Measurements from ENCODE around the gene XPO5.

XPO5 gene

DNA sequence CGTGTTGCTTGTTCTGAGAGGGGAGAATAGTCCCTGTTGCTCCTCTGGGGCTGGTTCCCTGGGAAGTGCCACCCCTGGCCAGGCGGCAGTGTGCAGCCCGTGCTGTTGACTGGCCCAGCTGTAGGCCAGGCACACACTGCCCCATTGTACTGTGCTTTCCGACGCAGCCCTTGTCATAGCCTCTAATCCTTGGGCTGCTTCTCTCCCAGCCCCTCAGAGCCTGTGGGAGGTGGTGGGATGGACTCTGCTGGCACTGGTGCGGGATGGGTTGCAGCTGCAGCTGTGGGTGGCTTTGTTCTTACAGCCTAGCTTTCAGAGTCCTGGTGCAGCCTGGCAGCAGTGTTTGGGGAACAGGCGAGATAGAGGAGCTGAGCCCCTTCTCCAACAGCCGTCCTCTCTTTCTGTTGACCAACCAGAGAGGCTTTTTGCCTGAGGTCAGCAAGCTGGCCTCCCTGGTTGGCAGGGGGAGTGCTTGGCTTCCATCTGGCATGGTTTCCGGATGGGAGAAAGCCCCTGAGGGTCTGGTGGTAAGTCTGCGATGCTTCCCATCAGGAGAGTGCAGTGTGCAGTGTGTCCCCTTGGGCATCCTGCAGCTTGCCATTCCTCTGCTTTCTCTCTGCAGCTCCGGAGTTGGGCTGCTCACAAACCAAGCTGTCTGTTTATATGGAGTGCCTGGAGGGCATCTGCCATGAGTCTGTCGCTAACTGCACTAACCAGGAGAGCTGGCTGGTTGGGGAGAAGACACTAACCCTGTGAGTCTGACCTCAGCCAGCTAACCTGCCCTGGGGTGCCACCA is 86.4 kb downstream of the XPO5 start:
- Histone ChIP-seq H4K20me1 (ENCODE audit: insufficient read depth, low read length) (peaks cover 17% of the 10 kb centered on the region), H3K9ac (ENCODE audit: low read depth, low read length) (no peak overlapping the region), H3K27ac (ENCODE audit: low read length) (no peak overlapping the region), H3K4me1 (ENCODE audit: insufficient read depth, low read length) (no peaks in the 10 kb centered on the region), H3K79me2 (ENCODE audit: insufficient read depth, low read length) (peaks cover 21% of the 10 kb centered on the region), H3K4me3 (ENCODE audit: low read depth in 1 of 2, low read length in 2 of 2) (no peak overlapping the region), H3K9me3 (ENCODE audit: insufficient read depth, low read length, severe bottlenecking) (no peaks in the 10 kb centered on the region), H3K27me3 (ENCODE audit: insufficient read depth, low read length, poor library complexity) (no peaks in the 10 kb centered on the region), H2AFZ (ENCODE audit: low read depth, low read length) (no peak overlapping the region), H3K4me2 (ENCODE audit: insufficient read depth, low read length) (no peak overlapping the region), H3K36me3 (ENCODE audit: insufficient read depth, low read length) (peaks cover 11% of the 10 kb centered on the region)
- no peak for DNase-seq
- TF ChIP-seq, protein P1, sequence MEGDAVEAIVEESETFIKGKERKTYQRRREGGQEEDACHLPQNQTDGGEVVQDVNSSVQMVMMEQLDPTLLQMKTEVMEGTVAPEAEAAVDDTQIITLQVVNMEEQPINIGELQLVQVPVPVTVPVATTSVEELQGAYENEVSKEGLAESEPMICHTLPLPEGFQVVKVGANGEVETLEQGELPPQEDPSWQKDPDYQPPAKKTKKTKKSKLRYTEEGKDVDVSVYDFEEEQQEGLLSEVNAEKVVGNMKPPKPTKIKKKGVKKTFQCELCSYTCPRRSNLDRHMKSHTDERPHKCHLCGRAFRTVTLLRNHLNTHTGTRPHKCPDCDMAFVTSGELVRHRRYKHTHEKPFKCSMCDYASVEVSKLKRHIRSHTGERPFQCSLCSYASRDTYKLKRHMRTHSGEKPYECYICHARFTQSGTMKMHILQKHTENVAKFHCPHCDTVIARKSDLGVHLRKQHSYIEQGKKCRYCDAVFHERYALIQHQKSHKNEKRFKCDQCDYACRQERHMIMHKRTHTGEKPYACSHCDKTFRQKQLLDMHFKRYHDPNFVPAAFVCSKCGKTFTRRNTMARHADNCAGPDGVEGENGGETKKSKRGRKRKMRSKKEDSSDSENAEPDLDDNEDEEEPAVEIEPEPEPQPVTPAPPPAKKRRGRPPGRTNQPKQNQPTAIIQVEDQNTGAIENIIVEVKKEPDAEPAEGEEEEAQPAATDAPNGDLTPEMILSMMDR (IDR thresholded peaks at IDR 0.05; ENCODE audit: borderline replicate concordance, extremely low read depth, low read length, poor library complexity, severe bottlenecking), result no peak
- TF ChIP-seq EZH2 (IDR thresholded peaks at IDR 0.05; ENCODE audit: borderline replicate concordance, low read depth, low read length, severe bottlenecking), result no peak
- ATAC-seq (ENCODE audit: insufficient read depth, low read depth), result no peak

DNA sequence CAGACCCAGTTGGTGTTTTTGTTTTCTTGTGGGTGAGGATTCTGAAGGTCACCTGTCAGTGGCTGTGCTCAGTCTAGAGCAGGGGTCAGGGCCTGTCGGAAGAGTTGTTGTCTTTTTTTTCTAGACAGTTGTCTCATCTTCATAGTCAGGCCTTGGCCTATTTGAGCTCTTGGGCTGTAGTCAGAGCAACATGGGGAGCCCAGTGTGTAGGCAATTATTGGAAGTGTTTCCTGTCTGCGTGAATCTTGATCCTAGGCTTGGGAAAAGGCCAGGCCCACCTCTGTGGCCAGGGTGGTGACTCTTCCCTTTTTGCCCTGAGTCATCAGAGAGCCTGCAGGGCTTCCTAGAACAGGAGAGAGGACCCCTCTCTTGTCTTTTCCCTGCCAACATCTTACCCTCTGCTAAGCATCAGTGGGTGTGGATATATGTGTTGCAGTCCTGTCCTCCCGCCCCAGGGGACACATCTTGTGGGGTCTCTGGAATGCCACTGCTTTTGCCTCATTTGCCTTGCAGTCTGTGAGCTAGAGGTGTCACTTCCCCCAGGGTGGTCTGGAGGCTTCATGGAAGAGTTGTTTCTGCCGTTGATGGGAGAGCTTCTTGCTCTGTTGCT is 87.1 kb downstream of the XPO5 start:
- no peak overlapping the region for H2AFZ ChIP-seq (ENCODE audit: low read depth, low read length)
- peaks cover 15% of the 10 kb centered on the region for H4K20me1 ChIP-seq (ENCODE audit: insufficient read depth, low read length)
- no peak for TF ChIP-seq EZH2 (IDR thresholded peaks at IDR 0.05; ENCODE audit: borderline replicate concordance, low read depth, low read length, severe bottlenecking)
- TF ChIP-seq, protein P1 (IDR thresholded peaks at IDR 0.05; ENCODE audit: borderline replicate concordance, extremely low read depth, low read length, poor library complexity, severe bottlenecking), result no peak
- H3K36me3 ChIP-seq (ENCODE audit: insufficient read depth, low read length), result peaks cover 11% of the 10 kb centered on the region
- no peak overlapping the region for H3K4me3 ChIP-seq (ENCODE audit: low read depth in 1 of 2, low read length in 2 of 2)
- H3K4me1 ChIP-seq (ENCODE audit: insufficient read depth, low read length), result no peaks in the 10 kb centered on the region
- ATAC-seq (ENCODE audit: insufficient read depth, low read depth) (no peak), DNase-seq (no peak)
- no peaks in the 10 kb centered on the region for H3K9me3 ChIP-seq (ENCODE audit: insufficient read depth, low read length, severe bottlenecking)
- H3K79me2 ChIP-seq (ENCODE audit: insufficient read depth, low read length), result peaks cover 23% of the 10 kb centered on the region
- H3K27ac ChIP-seq (ENCODE audit: low read length), result no peak overlapping the region; the same call in 1 of the 2 replicates
- H3K4me2 ChIP-seq (ENCODE audit: insufficient read depth, low read length), result no peak overlapping the region
- H3K9ac ChIP-seq (ENCODE audit: low read depth, low read length), result no peak overlapping the region
- no peaks in the 10 kb centered on the region for H3K27me3 ChIP-seq (ENCODE audit: insufficient read depth, low read length, poor library complexity)

DNA sequence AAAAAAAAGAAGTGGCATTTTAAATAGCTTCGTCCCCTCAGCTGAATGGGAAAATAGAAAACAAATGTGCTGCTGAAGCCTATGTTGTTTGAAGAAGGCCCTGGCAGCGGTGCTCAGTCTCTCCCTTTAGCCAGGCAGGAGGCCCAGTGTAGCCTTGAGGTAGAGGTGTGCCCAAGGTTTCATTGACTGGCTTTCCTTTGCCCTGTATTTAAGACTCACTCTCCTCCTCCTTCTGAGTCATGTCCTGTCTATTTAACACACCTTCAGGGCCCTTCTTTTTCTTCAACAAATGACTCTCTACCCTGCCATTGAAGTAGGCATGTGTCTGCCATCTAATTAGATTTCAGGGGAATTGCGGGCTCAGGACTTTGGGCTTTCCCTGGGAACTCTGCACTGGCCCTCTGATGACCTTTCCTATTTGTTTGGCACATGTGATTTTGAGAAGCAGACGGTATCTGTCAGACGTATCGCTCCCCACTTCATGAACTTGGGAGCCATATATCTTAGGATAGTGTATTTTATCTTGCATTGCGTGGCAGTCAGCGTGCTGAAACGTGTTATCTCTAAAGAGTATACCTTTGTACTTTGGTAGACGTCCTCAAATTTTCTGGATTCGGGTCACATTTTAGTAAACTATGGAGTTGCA is 94.1 kb downstream of the XPO5 start:
- no peaks in the 10 kb centered on the region for H3K27me3 ChIP-seq (ENCODE audit: insufficient read depth, low read length, poor library complexity)
- no peak for TF ChIP-seq EZH2 (IDR thresholded peaks at IDR 0.05; ENCODE audit: borderline replicate concordance, low read depth, low read length, severe bottlenecking)
- TF ChIP-seq, protein P1 (IDR thresholded peaks at IDR 0.05; ENCODE audit: borderline replicate concordance, extremely low read depth, low read length, poor library complexity, severe bottlenecking), result no peak
- no peak overlapping the region for H3K9ac ChIP-seq (ENCODE audit: low read depth, low read length)
- DNase-seq (no peak), ATAC-seq (ENCODE audit: insufficient read depth, low read depth) (no peak)
- H3K36me3 ChIP-seq (ENCODE audit: insufficient read depth, low read length), result no peaks in the 10 kb centered on the region; the same call in 1 of the 2 replicates
- H3K4me1 ChIP-seq (ENCODE audit: insufficient read depth, low read length), result peaks cover 24% of the 10 kb centered on the region
- no peak overlapping the region for H2AFZ ChIP-seq (ENCODE audit: low read depth, low read length)
- no peak overlapping the region for H3K4me2 ChIP-seq (ENCODE audit: insufficient read depth, low read length)
- H3K4me3 ChIP-seq (ENCODE audit: low read depth in 1 of 2, low read length in 2 of 2), result no peak overlapping the region
- no peak overlapping the region for H3K27ac ChIP-seq (ENCODE audit: low read length)
- no peaks in the 10 kb centered on the region for H3K9me3 ChIP-seq (ENCODE audit: insufficient read depth, low read length, severe bottlenecking)
- peaks cover 5% of the 10 kb centered on the region; the same call in 1 of the 2 replicates for H4K20me1 ChIP-seq (ENCODE audit: insufficient read depth, low read length)
- H3K79me2 ChIP-seq (ENCODE audit: insufficient read depth, low read length), result peaks cover 53% of the 10 kb centered on the region
